ENCODE results near the gene SMAD6.

SMAD6 gene

DNA sequence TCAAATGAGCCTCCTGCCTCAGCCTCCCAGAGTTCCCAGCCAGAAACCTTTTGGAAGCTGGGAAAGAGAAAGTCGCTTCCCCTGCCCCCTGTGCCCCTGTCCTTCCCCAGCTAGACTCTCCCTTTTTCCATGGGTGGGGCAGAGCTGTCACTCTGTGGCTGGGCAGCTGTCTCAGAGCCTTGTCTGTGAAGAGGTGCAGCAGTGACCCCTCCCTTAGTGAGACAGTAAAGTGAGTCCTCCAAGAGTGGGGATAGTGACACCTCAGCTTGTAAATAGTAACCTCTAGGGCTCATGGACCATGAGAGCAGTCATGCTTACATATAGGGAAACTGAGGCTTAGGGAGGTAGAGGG lies 76.3 kb downstream of the SMAD6 start:
- DNase-seq = no peak

DNA sequence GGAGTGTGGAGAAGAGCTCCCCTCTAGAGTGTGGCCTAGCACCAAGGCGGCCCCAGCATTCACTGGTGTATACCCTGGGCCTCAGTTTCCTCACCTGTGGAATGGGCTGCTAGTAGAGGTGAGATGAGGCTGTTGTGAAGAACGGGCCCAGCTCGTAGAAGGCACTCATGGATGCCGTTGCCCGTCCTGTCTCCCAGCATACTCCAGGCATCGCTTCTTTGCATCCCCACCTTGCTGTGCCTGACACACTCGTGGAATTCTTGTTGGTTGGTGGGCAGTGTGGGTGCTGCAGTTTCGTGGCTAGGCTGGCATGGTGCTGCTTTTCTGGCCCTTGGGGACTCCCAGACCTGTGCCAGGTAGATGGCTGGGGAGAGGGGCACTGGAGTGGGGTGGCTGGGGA lies 76.7 kb downstream of the SMAD6 start:
- DNase-seq = no peak

DNA sequence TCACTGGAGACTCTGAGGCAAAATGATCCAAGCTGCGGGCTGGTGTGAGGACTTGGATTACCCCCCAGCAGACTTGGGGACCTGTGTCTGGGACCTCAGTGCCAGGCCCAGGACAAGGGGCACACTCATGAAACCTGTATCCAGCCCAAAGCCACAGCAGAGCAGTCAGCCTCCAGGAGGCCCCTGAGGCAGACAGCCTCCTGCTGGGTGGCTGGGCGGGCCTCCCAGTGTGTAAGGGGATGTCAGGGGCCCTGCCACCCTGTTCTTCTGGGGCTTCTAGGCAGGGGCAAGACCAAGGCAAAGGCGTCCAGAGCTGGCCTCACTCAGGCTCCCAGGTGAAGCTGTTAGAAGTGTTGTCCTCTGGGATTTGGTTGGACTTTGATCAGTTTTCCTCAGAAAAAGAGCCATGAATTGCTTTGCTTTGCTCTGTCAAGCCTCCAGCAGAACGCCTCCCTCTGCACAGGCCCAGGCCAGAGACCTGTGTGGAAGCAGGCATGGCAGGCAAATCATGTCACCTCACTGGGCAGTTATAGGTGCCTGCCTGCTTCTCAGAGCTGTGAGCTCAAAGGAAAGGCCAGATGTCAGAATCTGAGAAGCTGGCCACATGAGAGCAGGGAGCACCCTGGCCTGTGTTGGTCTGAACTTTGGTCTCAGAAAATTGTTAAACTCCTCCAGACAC lies 77.4 kb downstream of the SMAD6 start:
- no peak for DNase-seq

DNA sequence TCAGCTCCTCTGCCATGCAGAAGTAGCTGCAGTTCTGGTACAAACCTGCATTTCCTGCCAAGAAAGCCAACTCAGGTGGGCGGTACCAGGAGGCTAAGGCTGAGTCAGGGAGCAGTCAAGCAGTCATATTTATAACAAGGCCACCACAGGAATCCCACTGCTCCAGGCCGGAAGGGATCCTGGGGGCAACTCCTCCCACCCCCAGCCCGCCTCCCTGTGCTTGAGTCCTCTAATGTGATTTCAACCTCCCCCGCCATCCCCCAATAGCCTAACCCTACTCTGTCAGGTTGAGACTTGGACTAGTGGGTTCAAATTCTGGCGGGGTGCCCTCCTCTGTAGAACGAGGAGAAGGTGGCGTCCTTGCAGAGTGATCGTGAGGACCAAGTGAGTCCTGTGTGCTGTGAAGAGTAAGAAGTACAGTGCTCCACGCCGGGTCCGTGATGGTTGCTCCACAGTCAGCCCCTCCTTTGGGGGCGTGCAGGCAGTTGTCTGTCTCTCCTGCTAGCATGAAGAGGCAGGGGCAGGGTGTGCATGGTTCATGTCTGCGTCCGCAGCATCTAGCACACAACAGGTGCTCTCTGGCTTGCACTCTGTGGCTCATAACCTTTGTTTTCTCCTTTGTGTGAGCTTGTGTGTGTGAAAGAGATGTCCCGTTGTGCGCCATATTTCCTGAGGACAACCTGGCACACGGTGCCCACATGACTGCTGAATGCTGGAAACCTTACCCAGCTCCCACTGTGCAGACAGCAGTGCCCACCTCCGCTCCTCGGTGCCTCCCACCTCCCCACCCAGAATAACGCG lies 78.3 kb downstream of the SMAD6 start:
- DNase-seq = no peak

DNA sequence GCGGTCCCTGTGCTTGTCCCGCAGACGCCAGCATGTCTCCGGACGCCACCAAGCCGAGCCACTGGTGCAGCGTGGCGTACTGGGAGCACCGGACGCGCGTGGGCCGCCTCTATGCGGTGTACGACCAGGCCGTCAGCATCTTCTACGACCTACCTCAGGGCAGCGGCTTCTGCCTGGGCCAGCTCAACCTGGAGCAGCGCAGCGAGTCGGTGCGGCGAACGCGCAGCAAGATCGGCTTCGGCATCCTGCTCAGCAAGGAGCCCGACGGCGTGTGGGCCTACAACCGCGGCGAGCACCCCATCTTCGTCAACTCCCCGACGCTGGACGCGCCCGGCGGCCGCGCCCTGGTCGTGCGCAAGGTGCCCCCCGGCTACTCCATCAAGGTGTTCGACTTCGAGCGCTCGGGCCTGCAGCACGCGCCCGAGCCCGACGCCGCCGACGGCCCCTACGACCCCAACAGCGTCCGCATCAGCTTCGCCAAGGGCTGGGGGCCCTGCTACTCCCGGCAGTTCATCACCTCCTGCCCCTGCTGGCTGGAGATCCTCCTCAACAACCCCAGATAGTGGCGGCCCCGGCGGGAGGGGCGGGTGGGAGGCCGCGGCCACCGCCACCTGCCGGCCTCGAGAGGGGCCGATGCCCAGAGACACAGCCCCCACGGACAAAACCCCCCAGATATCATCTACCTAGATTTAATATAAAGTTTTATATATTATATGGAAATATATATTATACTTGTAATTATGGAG lies 79.1 kb downstream of the SMAD6 start:
- no peak for DNase-seq

DNA sequence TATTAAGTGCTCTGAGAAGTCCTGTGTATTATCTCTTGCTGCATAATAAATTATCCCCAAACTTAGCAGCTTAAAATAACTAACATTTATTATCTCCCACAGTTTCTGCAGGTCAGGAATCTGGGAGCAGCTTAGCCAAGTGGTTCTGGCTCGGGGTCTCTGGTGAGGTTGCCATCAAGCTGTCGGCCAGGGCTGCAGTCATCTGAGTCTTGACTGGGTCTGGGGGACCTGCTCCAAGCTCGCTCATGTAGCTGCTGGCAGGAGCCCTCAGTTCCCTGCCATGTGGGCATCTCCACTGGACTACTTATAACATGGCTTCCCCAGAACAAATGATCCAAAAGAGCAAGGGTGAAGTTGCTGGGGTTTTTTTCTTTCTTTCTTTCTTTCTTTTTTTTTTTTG lies 80.7 kb downstream of the SMAD6 start:
- DNase-seq = no peak

DNA sequence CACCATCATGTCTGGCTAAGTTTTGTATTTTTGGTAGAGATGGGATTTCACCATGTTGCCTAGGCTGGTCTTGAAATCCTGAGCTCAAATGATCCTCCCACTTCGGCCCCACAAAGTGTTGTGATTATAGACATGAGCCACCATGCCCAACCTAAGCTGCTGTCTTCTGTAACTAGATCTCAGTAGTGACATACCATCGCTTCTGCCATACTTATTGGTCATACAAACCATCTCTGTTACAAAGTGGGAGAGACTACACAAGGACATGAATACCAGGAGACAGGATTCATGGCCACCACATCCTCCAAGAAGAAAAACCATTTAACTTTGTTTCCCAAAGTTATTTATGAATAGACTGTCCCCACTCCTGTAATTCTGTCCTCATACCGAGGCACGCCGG lies 81.3 kb downstream of the SMAD6 start:
- DNase-seq = no peak

DNA sequence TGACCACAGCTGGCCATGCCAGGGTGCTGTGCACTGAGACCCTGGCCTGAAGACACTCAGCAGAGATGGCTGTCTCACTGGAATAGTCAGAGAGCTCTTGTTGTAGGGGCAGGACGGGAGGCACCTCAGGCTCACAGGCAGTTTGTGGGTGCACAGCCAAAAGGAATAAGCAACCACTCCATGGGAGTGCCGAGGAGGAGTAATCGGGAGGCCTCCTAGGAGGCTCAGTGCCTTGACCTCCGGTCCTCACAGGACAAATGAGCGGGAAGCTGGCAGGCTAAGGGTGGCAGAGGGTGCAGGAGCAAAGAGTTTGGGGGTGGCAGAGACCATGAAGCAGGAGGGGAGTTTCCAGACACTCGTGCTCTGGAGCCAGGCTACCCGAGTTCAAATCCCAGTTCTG lies 81.7 kb downstream of the SMAD6 start:
- no peak for DNase-seq

DNA sequence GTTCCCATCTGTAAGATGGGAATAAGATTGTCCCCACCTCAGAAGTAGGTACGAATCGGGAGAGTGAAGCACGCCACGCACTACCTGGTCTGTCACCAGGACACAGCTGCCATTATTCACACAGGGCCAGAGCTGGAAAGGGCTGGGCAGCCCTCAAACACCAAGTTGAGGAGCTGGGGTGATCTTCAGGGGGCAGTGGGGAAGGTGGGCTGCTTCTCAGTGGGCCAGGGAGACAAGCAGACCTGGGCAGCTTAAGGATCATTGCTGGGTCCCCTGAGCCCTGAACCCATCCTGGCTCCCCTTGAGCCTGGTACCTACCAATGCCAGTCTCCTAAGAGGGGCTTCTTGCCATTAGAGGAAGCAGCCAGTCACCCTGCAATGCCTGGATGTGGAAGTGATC lies 82.1 kb downstream of the SMAD6 start:
- DNase-seq = no peak

DNA sequence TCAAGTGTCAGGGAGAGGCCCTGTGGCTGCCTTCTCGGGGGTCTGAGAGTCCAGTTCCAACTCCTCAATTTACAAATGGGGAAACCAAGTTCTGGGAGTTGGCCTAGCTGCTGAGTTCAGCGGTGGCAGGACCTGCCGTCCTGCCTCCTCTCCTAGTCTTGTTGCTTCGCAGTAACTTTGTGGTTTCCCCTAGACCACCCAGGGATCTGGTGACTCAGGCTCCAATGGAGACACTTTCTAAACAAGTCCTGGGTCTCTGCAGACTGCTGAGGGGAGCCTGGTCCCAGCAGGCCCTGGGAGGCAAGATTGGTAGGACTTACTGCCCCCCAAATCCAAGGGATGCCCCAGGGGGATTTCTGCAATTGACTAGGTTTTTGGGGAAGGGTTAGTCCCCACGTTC lies 83.6 kb downstream of the SMAD6 start:
- no peak for DNase-seq

DNA sequence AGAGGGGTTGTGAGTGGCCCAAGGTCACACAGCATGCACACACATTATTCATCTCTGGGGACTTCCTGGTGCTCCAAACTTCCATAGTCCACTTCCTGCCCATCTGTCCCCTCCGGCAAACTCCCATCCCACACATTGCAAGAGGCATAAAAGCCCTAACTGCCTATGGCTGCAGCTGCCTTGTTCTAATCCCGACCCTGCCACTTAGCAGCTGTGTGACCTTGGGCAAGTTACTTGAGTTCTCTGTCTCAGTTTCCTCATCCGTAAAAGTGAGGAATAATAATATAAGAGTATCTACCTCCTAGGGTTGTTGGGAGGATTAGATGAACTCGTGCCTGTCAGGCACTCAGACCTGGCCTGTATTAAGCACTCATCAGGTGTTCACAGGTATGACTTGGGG lies 84.2 kb downstream of the SMAD6 start:
- DNase-seq = no peak

DNA sequence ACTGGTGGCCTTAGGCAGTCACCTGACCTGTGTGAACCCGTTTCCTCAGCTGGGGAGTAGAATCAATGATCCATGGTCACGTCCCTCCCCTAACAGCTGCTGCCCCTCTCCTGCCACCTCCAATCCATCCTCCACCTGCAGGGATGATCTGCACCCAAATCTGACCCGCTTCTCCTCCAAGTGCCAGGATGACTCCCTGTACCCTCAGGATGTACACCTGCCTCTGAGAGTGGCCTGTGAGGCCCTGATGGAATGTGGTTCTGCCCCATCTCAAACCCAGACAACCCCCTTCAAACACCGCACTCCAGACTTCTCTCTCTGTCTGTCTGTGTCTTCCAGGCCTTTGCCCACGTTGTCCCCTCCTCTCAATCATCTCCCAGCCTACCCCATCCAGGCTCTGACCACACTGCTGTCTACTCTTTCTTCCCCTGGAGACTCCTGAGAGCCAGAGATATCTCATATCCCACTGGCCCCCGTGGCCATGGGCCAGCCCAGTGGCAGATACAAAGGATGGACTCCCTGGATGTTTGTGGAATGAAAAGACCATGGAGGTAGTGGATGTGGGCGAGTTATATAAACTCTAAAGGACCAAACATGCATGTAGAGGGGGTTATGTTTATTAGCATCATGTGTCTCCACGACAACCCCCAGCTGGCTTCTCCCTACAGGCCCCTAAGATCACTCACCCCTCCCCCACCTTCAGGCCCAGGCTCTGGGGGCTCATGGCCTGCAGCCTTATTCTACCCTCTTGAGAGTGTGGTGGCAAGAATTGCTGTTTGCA lies 84.9 kb downstream of the SMAD6 start:
- no peak for DNase-seq

DNA sequence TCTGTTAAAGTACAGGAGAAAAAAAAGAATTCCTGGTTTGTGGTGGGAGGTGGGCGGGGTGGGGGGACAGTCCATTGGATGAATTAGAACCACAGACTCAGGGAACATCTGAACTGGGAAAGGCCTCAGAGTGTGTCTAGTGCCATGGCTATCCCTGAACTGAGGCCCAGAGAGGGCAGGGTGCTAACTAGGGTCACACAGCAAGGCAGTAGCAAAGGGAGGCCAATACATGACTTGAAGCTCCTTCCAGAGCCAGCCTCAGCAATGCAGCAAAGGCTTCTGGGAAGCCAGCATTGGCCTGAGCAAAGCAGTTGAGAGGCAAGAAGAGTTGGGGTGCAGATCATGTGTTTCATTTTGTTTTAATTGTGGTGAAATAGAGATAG lies 85.4 kb downstream of the SMAD6 start:
- DNase-seq = no peak

DNA sequence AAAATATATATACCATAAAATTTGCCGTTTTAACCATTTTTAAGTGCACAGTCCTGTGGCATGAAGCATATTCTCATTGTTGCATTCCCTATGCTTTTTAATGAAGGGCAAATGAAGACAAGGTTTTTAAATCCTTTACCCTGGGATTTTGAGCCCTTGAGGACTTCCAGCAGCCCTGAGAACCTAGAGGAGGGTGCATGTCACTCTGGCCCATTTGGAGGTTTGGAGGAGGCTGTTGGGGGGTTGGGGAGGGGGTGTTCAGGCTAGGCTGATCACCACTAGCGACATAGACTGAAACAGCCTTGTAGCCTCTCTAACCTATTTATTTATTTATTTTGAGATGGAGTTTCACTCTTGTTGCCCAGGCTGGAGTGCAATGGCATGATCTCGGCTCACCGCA lies 86.0 kb downstream of the SMAD6 start:
- no peak for DNase-seq

DNA sequence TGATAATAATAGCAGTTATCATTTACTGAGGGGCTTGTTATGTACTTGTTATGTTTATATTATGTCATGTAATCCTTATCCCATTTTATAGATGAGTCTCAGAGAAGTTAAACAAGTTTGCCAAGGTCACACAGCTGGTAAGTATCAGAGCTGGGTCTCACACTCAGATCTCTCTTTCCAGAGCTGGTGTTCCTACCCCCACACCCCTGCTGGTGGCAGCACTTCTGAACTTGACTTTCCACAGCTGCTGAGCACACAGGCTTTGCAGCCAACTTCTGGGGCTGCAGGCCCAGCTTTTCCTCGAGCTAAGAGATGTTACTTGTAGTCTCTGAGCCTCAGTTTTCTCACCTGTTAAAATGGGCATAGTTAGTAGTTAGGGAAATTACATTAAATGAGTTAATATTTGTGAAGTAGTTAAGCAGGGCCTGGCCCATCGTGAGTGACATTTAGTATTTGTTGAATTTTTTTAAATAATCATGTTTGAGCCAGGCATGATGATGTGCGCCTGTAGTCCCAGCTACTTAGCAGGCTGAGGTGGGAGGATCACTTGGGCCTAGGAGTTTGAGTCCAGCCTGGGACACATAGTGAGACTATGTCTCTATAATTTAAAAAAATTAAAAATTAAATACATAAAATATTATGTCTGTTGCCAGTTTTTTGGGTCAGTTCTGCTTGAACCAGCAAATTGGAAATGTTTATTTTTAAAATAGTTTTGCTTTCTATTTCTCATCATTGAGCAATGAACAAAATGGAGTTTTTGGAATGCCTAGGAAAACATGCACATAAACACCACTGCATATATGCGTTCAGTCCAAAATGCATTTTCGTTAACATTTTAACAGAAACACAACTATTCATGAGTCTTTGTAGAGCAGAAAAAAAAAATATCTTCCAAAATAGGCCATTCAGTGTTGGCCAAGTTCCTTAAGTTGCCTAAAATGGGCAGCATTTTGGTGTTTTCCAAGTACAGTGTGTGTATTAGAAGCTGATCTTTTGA lies 87.3 kb downstream of the SMAD6 start:
- peak; percentile 30 to 50 for DNase-seq

DNA sequence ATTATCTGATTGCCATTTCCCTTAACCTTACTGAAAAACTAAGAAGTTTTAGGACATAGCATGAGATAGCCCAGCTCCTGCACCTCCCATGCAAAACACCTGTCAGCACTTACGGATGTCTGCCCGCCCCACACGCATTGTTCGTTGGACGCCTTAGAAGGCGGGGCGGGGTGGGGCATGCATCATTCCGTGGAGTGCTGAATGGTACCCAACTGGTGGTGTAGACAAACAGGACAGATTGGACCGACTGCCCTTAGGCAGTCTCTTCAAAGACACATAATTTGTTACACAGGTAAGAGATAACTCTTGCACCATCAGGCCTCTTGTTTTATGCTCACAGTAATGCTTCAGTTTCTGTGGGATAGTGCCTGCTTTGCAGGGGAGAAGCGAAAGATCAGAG lies 93.8 kb downstream of the SMAD6 start:
- no peak for DNase-seq

DNA sequence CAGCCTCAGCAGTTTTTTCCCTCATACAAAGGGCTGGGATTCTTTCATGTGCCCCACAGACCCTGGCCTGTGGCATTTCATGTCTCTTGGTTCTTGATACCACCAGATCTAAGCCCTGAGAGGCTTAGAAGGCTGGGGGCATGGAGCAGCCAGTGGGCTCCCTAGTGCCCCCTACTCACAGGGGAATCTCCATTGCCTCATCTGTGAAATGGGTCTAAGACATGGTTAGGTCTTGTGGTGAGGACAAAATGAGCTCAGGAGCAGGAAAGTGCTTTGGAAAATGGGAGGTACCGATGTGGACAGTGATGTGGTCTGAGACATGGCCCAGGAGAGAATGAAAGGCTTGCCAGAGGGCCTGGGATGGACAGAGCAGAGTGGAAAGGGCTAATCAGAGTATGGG lies 94.3 kb downstream of the SMAD6 start:
- no peak for DNase-seq

DNA sequence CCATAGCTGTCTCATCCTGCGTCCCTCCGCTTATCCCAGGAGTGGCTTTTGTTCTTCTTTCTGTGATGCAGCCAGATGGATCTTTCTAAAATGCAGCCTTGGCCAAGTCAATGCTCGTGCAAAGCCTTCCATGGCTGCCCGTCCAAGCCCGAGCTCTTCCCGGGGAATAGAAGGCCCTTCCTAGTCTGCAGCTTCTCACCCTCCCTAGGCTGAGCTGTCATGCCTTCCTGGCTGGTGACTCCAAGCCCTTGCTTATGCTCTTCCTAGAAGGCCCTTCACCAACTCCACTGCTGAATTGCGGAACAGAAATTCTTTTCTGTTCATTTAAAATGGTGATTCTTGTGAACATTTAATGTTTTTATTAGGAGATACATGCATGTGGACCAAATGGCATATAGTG lies 95.9 kb downstream of the SMAD6 start:
- DNase-seq = no peak

DNA sequence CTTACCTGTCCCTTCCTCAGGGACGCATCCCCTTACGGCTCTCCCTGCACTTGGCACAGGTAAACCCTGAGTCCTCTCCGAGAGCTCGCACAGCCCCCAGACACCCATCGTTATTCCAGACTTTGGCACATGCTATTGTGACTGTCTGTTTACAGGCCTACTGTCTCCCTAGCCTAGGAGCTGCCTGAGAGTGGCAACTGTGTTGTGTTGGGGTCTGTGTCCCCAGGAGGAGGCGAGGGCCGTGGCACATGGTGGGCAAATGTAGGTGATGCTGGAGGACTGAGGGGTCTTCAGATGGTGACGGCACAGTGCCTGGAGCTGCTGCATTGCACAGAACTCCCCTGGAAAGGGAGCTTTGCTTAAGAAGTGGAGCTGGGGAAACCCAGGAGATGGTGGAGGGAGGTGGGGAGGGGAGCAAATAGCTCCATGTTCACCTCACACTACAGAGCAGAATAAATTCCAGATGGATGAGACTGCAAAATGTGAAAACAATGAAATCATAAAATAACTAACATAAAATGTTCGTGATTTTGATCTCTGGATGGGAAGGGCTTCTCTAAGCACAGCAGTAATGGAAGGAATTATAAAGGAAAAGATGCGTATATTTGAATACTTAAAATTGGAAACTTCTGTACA lies 96.5 kb downstream of the SMAD6 start:
- DNase-seq = no peak

DNA sequence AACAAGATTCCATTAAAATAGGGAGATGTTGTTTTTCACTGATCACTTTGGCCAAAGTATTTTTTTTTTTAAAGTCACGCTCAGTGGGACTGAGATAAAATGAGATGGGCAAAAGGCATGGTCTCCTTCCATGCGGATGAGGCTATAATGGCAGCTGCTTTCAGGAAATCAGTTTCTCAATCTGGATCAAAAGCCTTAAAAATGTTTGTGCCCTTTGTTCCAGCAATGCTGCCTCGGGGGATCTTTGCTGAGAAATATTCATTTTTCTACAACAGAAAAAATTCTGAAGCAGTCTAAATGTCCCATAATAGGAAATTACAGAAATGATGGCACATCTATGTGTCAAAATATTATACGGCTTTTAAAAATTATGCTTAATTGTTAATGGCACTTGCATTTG lies 97.2 kb downstream of the SMAD6 start:
- no peak for DNase-seq

DNA sequence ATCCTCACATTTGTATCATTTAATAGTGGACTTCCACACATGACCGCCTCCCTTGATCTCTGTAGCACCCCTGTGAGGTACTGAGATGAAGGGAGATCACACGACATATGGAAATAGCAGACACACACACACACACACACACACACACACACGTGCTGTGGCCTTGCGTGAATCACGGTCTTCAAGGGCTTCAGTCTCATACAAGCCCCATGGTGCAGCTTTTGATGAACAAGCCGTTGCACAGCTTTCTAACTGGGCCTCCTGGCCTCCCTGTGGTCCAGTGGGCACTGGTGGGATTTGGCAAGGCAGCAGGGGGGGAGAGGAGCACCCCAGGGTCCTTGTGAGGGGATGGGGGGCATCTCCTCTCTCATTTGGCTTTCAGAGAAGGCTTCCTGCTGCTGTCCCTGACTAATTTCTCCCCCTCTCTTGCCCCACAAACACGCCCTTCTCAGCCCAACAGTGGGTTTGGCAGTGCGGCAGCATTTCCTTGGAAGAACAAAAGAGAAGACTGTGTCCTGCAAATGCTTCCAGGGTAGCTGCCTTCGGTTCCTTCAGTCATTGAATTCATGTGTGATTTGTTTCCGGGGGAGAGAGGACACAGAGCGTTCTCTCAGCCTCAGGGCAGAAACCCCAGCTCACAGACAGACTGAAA lies 98.7 kb downstream of the SMAD6 start:
- DNase-seq = no peak

Measured in AML-193 (cell line).